Nephron (organoid): ENCODE results near the gene FBXO42.

Experiments used
- H3K27ac Mint-ChIP-seq, 3 experiments: 2 replicates each; pipeline ENCODE4 v1.8.0; 2020; ENCODE audit warnings: mixed read lengths in 3 of 3, mild to moderate bottlenecking in 2 of 3, moderate library complexity in 1 of 3
- H3K27me3 Mint-ChIP-seq: 2 replicates; pipeline ENCODE4 v1.8.0; 2021; ENCODE audit warnings: low read depth, mild to moderate bottlenecking, moderate library complexity, mixed read lengths
- H3K36me3 Mint-ChIP-seq: 2 replicates; pipeline ENCODE4 v1.8.0; 2020; ENCODE audit warnings: low read depth, mixed read lengths
- H3K4me1 Mint-ChIP-seq: 2 replicates; pipeline ENCODE4 v1.8.0; 2020; ENCODE audit warnings: mixed read lengths
- H3K4me3 Mint-ChIP-seq, 3 experiments: 2 replicates each; pipeline ENCODE4 v1.8.0; 2020; ENCODE audit warnings: mild to moderate bottlenecking in 3 of 3, mixed read lengths in 3 of 3, moderate library complexity in 2 of 3
- H3K9me3 Mint-ChIP-seq: 2 replicates; pipeline ENCODE4 v1.8.0; 2020; ENCODE audit warnings: mixed read lengths
- TF ChIP-seq, protein P1 (sequence below), 3 experiments: fragments of 200-600 bp; sonication (generic); IDR thresholded peaks; one replicate each; pipeline ENCODE4 v1.5.0; 2021; ENCODE audit warnings: antibody characterized with exemption in 3 of 3; ENCODE audit not compliant: unreplicated experiment in 3 of 3

The FBXO42 gene

GRCh38 chr1:16293538-16293937, 58.7 kb downstream of the FBXO42 start:
- Mint-ChIP-seq H3K4me3 (no peak overlapping the region), H3K27me3 (no peaks in the 10 kb centered on the region), H3K4me1 (no peaks in the 10 kb centered on the region), H3K9me3 (no peaks in the 10 kb centered on the region), H3K36me3 (peaks cover 49% of the 10 kb centered on the region), H3K27ac (no peak overlapping the region)
- TF ChIP-seq, protein P1, sequence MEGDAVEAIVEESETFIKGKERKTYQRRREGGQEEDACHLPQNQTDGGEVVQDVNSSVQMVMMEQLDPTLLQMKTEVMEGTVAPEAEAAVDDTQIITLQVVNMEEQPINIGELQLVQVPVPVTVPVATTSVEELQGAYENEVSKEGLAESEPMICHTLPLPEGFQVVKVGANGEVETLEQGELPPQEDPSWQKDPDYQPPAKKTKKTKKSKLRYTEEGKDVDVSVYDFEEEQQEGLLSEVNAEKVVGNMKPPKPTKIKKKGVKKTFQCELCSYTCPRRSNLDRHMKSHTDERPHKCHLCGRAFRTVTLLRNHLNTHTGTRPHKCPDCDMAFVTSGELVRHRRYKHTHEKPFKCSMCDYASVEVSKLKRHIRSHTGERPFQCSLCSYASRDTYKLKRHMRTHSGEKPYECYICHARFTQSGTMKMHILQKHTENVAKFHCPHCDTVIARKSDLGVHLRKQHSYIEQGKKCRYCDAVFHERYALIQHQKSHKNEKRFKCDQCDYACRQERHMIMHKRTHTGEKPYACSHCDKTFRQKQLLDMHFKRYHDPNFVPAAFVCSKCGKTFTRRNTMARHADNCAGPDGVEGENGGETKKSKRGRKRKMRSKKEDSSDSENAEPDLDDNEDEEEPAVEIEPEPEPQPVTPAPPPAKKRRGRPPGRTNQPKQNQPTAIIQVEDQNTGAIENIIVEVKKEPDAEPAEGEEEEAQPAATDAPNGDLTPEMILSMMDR (IDR thresholded peaks at IDR 0.05; ENCODE audit: unreplicated experiment in 3 of 3): no peak

DNA sequence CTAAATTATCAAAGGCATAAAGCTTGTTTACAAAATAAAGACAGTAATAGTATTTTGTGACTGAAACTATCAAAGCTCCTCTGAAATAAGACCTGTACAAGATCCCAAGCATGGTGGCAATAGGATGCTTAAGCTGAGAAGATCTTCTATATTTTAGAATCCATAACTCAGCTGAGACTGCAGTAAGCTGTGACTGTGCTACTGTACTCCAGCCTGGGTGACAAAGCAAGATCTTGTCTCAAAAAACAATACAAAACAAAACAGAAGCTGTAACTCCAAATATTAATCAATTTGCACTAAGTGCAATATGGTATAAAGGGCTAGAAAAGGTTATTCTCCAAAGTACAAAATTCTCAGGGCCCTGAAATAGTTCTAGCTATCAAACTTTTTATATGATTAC, 59.5 kb downstream of the FBXO42 start:
- H3K27ac Mint-ChIP-seq: no peak overlapping the region
- TF ChIP-seq, protein P1 (IDR thresholded peaks at IDR 0.05; ENCODE audit: unreplicated experiment in 3 of 3): no peak
- no peak overlapping the region for H3K4me3 Mint-ChIP-seq
- no peaks in the 10 kb centered on the region for H3K4me1 Mint-ChIP-seq
- peaks cover 53% of the 10 kb centered on the region for H3K36me3 Mint-ChIP-seq
- H3K9me3 Mint-ChIP-seq: no peaks in the 10 kb centered on the region
- H3K27me3 Mint-ChIP-seq: no peaks in the 10 kb centered on the region

GRCh38 chr1:16289959-16290358, 62.3 kb downstream of the FBXO42 start:
- Mint-ChIP-seq H3K27ac (no peak overlapping the region), H3K9me3 (no peaks in the 10 kb centered on the region), H3K36me3 (peaks cover 41% of the 10 kb centered on the region), H3K4me3 (no peak overlapping the region), H3K4me1 (no peaks in the 10 kb centered on the region), H3K27me3 (no peaks in the 10 kb centered on the region)
- TF ChIP-seq, protein P1 (IDR thresholded peaks at IDR 0.05; ENCODE audit: unreplicated experiment in 3 of 3): no peak

DNA sequence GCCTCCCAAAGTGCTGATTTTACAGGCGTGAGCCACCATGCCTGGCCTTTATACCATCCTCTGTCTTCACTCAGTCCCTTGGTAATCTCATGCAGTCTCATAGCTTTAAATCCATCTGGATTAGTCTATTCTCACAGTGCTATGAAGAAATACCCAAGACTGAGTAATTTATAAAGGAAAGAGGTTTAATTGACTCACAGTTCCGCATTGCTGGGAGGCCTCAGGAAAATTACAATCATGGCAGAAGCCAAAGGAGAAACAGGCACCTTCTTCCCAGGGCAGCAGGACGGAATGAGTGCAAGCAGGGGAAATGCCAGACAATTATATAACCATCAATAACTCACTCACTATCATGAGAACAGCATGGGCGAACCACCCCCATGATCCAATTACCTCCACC, 66.2 kb downstream of the FBXO42 start:
- peaks cover 31% of the 10 kb centered on the region for H3K36me3 Mint-ChIP-seq
- no peaks in the 10 kb centered on the region for H3K4me1 Mint-ChIP-seq
- TF ChIP-seq, protein P1 (IDR thresholded peaks at IDR 0.05; ENCODE audit: unreplicated experiment in 3 of 3): no peak
- no peak overlapping the region for H3K27ac Mint-ChIP-seq
- no peaks in the 10 kb centered on the region for H3K9me3 Mint-ChIP-seq
- H3K4me3 Mint-ChIP-seq: no peak overlapping the region
- H3K27me3 Mint-ChIP-seq: no peaks in the 10 kb centered on the region

GRCh38 chr1:16281765-16282164, 70.5 kb downstream of the FBXO42 start:
- TF ChIP-seq, protein P1 (IDR thresholded peaks at IDR 0.05; ENCODE audit: unreplicated experiment in 3 of 3): no peak
- Mint-ChIP-seq H3K4me1 (peaks cover 2% of the 10 kb centered on the region), H3K27me3 (no peaks in the 10 kb centered on the region), H3K4me3 (no peak overlapping the region), H3K36me3 (peaks cover 15% of the 10 kb centered on the region), H3K27ac (no peak overlapping the region), H3K9me3 (no peaks in the 10 kb centered on the region)

DNA sequence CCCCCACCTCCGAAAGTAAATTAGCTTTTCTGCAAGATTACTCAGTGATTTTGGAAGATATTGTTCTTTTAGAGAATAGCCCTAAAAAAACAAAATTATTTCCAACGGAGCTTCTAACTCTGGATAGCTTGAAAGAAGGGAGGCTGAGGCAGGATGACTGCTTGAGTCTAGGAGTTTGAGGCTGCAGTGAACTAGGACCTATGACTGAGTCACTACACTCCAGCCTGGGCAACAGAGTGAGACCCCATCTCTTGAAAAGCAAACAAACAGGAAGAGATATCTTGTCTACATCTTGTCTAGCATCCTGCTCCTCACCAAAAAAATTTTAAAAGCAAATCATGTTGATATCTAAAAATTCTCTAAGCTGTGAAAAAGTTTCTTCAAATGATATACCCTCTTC, 73.1 kb downstream of the FBXO42 start:
- Mint-ChIP-seq H3K4me3 (no peak overlapping the region), H3K9me3 (no peaks in the 10 kb centered on the region), H3K36me3 (peaks cover 24% of the 10 kb centered on the region), H3K4me1 (peaks cover 5% of the 10 kb centered on the region), H3K27me3 (no peaks in the 10 kb centered on the region), H3K27ac (no peak overlapping the region)
- TF ChIP-seq, protein P1 (IDR thresholded peaks at IDR 0.05; ENCODE audit: unreplicated experiment in 3 of 3): no peak
